Measurements from ENCODE around the gene FLNB. TPM values are rescaled to one million over a fixed set of nuclear protein-coding genes. Genes with fewer than 3 reads are reported as not detected.

FLNB gene
- total RNA-seq, 2 donors from 2014 or later, result 331 to 408 TPM

- intact Hi-C loops (cut with DNase I), result no loop called here
- Histone ChIP-seq H3K36me3 (peaks cover 2 to 27% of the 10 kb centered on the region in 2 donors), H3K9me3 (no peaks in the 10 kb centered on the region), H3K27ac (peak overlapping the region; percentile 66 to 83), H3K27me3 (replicated peaks; ENCODE audit: insufficient read depth) (no peaks in the 10 kb centered on the region), H3K4me3 (no peak overlapping the region), H3K4me1 (replicated peaks) (peaks cover 17% of the 10 kb centered on the region)
- DNase-seq (ENCODE audit: low spot score), result peak; percentile 94
- 41% methylated on average over 11 of the region's 11 CpGs for WGBS
- no peak for TF ChIP-seq POLR2A (IDR thresholded peaks at IDR 0.05)
- peak; percentile 93 for TF ChIP-seq POLR2AphosphoS5 (IDR thresholded peaks at IDR 0.05)
- TF ChIP-seq, protein P1, sequence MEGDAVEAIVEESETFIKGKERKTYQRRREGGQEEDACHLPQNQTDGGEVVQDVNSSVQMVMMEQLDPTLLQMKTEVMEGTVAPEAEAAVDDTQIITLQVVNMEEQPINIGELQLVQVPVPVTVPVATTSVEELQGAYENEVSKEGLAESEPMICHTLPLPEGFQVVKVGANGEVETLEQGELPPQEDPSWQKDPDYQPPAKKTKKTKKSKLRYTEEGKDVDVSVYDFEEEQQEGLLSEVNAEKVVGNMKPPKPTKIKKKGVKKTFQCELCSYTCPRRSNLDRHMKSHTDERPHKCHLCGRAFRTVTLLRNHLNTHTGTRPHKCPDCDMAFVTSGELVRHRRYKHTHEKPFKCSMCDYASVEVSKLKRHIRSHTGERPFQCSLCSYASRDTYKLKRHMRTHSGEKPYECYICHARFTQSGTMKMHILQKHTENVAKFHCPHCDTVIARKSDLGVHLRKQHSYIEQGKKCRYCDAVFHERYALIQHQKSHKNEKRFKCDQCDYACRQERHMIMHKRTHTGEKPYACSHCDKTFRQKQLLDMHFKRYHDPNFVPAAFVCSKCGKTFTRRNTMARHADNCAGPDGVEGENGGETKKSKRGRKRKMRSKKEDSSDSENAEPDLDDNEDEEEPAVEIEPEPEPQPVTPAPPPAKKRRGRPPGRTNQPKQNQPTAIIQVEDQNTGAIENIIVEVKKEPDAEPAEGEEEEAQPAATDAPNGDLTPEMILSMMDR (IDR thresholded peaks at IDR 0.05), result no peak
Observed at GRCh38 chr3:58111513-58112184, 103.4 kb downstream of the FLNB start.

DNA sequence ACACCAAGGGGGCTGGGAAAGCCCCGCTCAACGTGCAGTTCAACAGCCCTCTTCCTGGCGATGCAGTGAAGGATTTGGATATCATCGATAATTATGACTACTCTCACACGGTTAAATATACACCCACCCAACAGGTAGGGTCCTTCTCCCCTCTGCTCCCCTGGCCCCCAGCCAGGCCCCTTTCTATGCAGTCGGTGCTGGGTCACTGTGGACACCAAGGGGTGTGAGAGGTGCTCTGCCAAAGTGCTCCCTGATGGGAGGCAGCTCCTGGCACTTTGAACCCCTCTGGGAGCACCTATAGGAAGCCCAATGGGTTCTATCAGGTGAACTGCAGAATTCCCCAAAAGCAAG is 103.9 kb downstream of the FLNB start:
- Histone ChIP-seq H3K27me3 (replicated peaks; ENCODE audit: insufficient read depth) (no peaks in the 10 kb centered on the region), H3K27ac (peak overlapping the region; percentile 66 to 83), H3K4me3 (no peak overlapping the region), H3K4me1 (replicated peaks) (peaks cover 22% of the 10 kb centered on the region), H3K36me3 (peaks cover 0 to 27% of the 10 kb centered on the region in 2 donors), H3K9me3 (no peaks in the 10 kb centered on the region)
- TF ChIP-seq POLR2A (IDR thresholded peaks at IDR 0.05) (no peak), POLR2AphosphoS5 (IDR thresholded peaks at IDR 0.05) (no peak)
- TF ChIP-seq, protein P1 (IDR thresholded peaks at IDR 0.05), result no peak
- WGBS, result 49% methylated on average over 6 of the region's 6 CpGs
- no peak for DNase-seq (ENCODE audit: low spot score)
- intact Hi-C loops (cut with DNase I), result no loop called here

- 89% methylated on average over 6 of the region's 6 CpGs for WGBS
- Histone ChIP-seq H3K27ac (peak overlapping the region in 1 of 2 donors; percentile 74), H3K36me3 (peaks cover 0 to 15% of the 10 kb centered on the region in 2 donors)
Observed at GRCh38 chr3:58115175-58115574, 107.0 kb downstream of the FLNB start.

GRCh38 chr3:58116161-58116955 is 108.1 kb downstream of the FLNB start:
- 81% methylated on average over 11 of the region's 12 CpGs for WGBS
- no peaks in the 10 kb centered on the region for H3K27me3 ChIP-seq (replicated peaks; ENCODE audit: insufficient read depth)
- H3K27ac ChIP-seq, result peak overlapping the region; percentile 62 to 74
- H3K4me1 ChIP-seq (replicated peaks), result peaks cover 47% of the 10 kb centered on the region
- H3K36me3 ChIP-seq, result peaks cover 0 to 15% of the 10 kb centered on the region in 2 donors
- intact Hi-C loops (cut with DNase I), result no loop called here
- H3K4me3 ChIP-seq, result no peak overlapping the region
- no peaks in the 10 kb centered on the region for H3K9me3 ChIP-seq
- TF ChIP-seq POLR2AphosphoS5 (IDR thresholded peaks at IDR 0.05) (no peak), POLR2A (IDR thresholded peaks at IDR 0.05) (no peak)
- TF ChIP-seq, protein P1 (IDR thresholded peaks at IDR 0.05), result no peak
- DNase-seq (ENCODE audit: low spot score), result no peak

More at GRCh38 chr3:58115175-58115574, 107.0 kb downstream of the FLNB start:
- no peaks in the 10 kb centered on the region for H3K27me3 ChIP-seq (replicated peaks; ENCODE audit: insufficient read depth)
- no peak for DNase-seq (ENCODE audit: low spot score)
- intact Hi-C loops (cut with DNase I), result no loop called here
- TF ChIP-seq POLR2AphosphoS5 (IDR thresholded peaks at IDR 0.05) (no peak), POLR2A (IDR thresholded peaks at IDR 0.05) (no peak)
- TF ChIP-seq, protein P1 (IDR thresholded peaks at IDR 0.05), result no peak
- peaks cover 47% of the 10 kb centered on the region for H3K4me1 ChIP-seq (replicated peaks)
- H3K4me3 ChIP-seq, result no peak overlapping the region
- no peaks in the 10 kb centered on the region for H3K9me3 ChIP-seq

Data from prostate gland (tissue), 2 donors.